Measurements from ENCODE around the gene ENDOG.
"Not testable (repeated sequence)": the region's sequence is repeated elsewhere in the genome, so short reads cannot be mapped to it uniquely, and the experiment has no call there.

Gene ENDOG

GRCh38 chr9:128828719-128829452 lies 10.6 kb downstream of the ENDOG start:
- no peak for DNase-seq (ENCODE audit: insufficient read length, low spot score)
- TF ChIP-seq POLR2A (IDR thresholded peaks at IDR 0.05; ENCODE audit: low read depth, low read length) = no peak
- no peak for FAIRE-seq

GRCh38 chr9:128829477-128830251 lies 11.4 kb downstream of the ENDOG start, which contains the start of gene SPOUT1:
Gene SPOUT1, minus strand, starts transcription at chr9:128829794. Its CDS starts 14 bp downstream, at chr9:128829780.
- FAIRE-seq (peak; percentile 48), DNase-seq (ENCODE audit: insufficient read length, low spot score) (peak; percentile 98)
- peak; percentile 95 for TF ChIP-seq POLR2A (IDR thresholded peaks at IDR 0.05; ENCODE audit: low read depth, low read length)

- FAIRE-seq = no peak
Measured at GRCh38 chr9:128833696-128834095, 15.4 kb downstream of the ENDOG start.

DNA sequence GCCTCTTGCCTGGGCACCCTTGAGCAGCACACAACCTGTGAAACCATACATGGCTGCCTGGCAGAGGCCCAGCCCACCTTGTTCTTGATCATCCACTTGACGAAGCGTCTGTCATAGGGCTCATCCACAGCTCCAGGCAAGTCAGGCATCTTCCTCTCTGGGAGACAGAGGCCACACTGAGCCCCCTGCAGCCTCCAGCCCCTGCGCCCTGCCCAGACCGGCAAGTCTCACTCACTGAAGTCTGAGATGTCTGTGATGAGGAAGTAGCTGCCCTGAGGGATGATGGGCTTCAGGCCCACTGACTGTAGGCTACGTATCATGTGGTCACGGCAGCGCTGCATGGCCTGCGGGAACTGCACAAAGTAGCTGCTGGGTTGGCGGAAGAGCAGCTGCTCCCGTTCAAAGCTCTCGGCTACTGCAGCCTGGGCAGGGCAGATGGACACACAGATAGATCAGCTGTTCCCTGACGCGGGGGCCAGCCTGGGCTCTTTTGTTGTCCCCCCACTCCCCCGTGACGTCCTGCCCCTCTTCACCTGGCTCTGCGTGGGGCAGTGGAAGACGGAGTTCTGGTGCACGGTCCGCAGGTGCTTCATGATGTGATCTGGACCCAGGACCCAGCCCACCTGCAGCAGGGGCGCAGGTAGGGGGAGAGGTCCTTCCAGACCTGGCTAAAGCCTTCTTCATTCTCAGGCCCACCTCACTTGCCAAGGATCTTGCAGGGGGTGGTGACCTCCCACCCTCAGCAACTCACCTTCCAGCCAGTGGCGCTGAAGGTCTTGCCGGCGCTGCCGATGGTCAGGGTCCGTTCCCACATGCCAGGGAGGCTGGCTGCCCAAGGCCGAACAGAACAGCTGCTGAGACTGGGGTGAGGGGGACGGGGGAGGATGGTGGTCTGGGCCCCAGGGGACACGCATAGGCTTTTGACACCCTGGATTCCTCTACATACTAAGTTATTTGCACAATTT lies 17.2 kb downstream of the ENDOG start:
- FAIRE-seq (no peak), DNase-seq (ENCODE audit: insufficient read length, low spot score) (no peak)
- no peak for TF ChIP-seq POLR2A (IDR thresholded peaks at IDR 0.05; ENCODE audit: low read depth, low read length)

More at GRCh38 chr9:128833696-128834095, 15.4 kb downstream of the ENDOG start:
- no peak for TF ChIP-seq POLR2A (IDR thresholded peaks at IDR 0.05; ENCODE audit: low read depth, low read length)
- no peak for DNase-seq (ENCODE audit: insufficient read length, low spot score)

- DNase-seq (ENCODE audit: insufficient read length, low spot score) (no peak), FAIRE-seq (no peak)
- TF ChIP-seq POLR2A (IDR thresholded peaks at IDR 0.05; ENCODE audit: low read depth, low read length) = no peak
Measured at GRCh38 chr9:128836509-128837145, 18.3 kb downstream of the ENDOG start.

GRCh38 chr9:128838338-128838737 lies 20.0 kb downstream of the ENDOG start:
- FAIRE-seq = no peak
- no peak for TF ChIP-seq POLR2A (IDR thresholded peaks at IDR 0.05; ENCODE audit: low read depth, low read length)

GRCh38 chr9:128840524-128840923 lies 22.2 kb downstream of the ENDOG start:
- FAIRE-seq (no peak), DNase-seq (ENCODE audit: insufficient read length, low spot score) (no peak)
- no peak for TF ChIP-seq POLR2A (IDR thresholded peaks at IDR 0.05; ENCODE audit: low read depth, low read length)

More at GRCh38 chr9:128838338-128838737, 20.0 kb downstream of the ENDOG start:
- DNase-seq (ENCODE audit: insufficient read length, low spot score) = no peak

DNA sequence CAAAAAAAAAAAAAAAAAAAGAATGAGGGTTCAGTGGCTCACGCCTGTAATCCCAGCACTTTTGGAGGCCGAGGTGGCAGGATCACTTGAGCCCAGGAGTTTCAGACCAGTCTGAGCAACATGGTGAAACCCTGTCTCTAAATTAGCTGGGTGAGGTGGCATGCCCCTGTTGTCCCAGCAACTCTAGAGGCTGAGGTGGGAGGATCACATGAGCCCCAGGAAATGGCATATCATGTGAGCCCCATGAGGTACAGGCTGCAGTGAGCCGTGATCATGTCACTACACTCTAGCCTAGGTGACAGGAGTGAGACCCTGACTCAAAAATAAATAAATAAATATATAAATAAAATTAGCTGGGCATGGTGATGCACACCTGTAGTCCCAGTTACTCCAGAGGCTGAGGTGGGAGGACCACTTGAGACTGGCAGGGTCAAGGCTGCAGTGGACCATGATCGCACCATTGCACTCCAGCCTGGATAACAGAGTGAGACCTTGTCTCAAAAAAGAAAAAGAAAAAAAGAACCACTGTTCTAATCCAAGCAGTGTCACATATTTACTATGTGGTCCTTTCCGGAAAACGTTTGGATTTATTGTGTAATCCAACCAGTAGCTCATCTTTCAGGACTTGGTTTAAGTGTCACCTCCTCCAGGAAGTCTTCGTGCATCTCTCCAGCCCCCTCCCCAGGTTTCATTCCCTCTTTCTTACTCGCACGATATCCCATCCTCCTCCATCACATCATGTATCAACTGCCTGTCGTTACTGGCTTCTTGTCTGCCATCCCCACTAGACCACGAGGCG lies 23.6 kb downstream of the ENDOG start:
- DNase-seq (ENCODE audit: insufficient read length, low spot score) = no peak
- no peak for TF ChIP-seq POLR2A (IDR thresholded peaks at IDR 0.05; ENCODE audit: low read depth, low read length)
- no peak for FAIRE-seq

GRCh38 chr9:128843171-128843570 lies 24.9 kb downstream of the ENDOG start:
- not testable (repeated sequence) for DNase-seq (ENCODE audit: insufficient read length, low spot score); FAIRE-seq

DNA sequence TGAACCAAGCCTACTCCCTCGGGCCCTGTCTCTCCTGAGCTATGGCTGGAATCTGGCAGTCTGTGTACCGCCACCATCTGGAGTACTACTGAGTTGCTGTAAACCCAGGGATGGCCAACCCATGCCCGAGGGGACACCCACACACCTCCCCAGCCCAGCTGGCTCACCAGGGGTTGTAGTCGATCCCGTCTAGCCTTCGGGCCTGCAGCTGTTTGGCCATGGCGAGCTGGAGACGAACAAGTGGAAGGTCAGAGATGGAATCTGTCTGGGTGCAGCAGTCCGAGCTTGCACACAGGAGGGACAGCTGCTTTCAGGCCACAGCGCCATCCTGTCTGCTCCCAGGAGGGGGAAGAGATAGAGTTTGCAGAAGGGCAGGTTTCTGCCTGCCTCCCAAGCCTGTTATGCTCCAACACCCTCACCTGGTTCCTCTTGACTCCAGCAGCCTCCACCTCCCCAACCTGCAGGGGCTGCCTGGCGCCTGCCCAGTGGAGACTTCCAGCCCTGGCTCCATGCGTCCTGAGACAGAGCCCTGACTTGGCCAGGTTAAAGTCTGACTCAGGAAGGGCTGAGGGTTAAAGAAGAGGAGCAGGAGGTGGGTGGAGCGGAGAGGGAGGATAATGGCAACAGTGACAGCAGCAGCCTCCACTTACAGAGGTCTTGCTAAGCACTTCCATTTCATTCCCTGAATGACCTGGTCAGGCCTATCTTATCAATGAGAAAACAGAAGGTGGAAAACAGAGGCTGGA lies 27.1 kb downstream of the ENDOG start:
- FAIRE-seq (no peak), DNase-seq (ENCODE audit: insufficient read length, low spot score) (no peak)

DNA sequence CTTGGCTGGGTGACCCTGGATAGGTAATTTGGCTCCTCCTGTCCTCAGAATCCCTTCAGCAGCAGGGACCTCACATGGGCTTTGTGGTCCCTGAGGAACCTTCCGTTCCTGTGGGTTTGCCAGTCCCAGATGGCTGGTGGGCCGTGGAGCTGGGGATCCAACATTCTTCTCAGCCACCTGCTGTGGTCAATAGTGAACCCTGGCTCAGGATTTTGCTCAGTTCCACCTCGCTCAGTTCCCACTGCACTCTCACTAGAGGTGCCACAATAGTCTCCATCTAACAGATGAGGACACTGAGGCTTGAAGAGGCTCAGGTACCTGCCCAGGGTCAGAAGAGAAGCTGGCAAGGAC lies 28.4 kb downstream of the ENDOG start:
- FAIRE-seq (no peak), DNase-seq (ENCODE audit: insufficient read length, low spot score) (no peak)
- no peak for TF ChIP-seq POLR2A (IDR thresholded peaks at IDR 0.05; ENCODE audit: low read depth, low read length)

More for the DNA sequence above, 27.1 kb downstream of the ENDOG start:
- no peak for TF ChIP-seq POLR2A (IDR thresholded peaks at IDR 0.05; ENCODE audit: low read depth, low read length)

DNA sequence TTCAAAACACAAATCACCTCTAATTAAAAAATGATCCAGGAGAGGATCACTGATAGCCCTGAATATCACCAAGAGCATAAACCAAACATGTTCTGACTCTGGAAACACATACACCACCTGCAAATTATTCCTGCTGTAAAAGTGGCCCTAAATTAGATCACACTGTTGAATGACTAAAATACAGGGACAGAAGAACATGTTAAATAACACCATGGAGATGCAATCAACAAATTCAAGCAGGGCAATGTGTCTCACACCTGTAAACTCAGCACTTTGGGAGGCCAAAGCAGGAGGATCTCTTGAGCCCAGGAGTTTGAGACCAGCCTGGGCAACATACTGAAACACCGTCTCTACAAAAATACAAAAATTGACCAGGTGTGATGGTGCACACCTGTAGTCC lies 29.5 kb downstream of the ENDOG start:
- DNase-seq (ENCODE audit: insufficient read length, low spot score) (no peak), FAIRE-seq (no peak)
- no peak for TF ChIP-seq POLR2A (IDR thresholded peaks at IDR 0.05; ENCODE audit: low read depth, low read length)

GRCh38 chr9:128851024-128851423 lies 32.7 kb downstream of the ENDOG start:
- DNase-seq (ENCODE audit: insufficient read length, low spot score); FAIRE-seq: not testable (repeated sequence)

DNA sequence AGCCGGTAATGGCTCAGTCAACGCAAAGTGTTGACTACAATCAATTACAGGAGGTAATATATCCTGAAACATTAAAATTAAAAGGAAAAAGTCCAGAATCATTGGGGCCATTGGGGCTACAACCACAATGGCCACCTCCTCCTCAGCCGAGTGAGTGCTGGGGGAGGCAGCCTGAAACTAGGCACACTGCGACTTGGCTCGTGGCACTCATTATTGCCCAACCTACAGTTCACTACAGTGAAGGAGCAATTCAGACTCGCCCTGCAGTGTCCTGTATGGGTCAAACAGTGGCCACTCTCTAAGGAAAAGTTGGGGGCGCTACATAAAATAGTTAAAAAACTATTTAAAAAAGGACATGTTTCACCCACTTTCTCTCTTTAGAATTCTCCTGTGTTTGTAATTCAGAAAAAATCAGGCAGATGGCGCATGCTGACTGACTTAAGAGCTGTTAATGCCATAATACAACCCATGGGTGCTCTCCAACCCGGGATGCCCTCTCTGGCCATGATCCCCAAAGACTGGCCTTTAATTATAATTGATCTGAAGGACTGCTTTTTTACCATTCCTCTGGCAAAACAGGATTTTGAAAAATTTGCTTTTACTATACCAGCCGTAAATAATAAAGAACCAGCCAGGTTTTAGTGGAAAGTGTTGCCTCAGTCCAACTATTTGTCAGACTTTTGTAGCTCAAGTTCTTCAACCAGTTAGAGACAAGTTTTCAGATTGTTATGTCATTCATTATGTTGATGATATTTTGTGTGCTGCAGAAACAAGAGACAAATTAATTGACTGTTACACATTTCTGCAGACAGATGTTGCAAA lies 33.7 kb downstream of the ENDOG start:
- FAIRE-seq; DNase-seq (ENCODE audit: insufficient read length, low spot score): not testable (repeated sequence)

DNA sequence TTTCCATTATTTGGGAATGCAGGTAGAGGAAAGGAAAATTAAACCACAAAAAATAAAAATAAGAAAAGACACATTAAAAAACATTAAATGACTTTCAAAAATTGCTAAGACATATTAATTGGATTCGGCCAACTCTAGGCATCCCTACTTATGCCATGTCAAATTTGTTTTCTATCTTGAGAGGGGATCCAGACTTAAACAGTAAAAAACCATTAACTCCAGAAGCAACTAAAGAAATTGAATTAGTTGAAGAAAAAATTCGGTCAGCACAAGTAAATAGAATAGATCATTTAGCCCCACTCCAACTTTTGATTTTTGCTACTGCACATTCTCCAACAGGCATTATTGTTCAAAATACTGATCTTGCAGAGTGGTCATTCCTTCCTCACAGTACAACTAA lies 34.3 kb downstream of the ENDOG start:
- not testable (repeated sequence) for FAIRE-seq; DNase-seq (ENCODE audit: insufficient read length, low spot score)

- not testable (repeated sequence) for DNase-seq (ENCODE audit: insufficient read length, low spot score); FAIRE-seq
Measured at GRCh38 chr9:128854454-128854853, 36.2 kb downstream of the ENDOG start.

Measured in H54 (cell line).